ENCODE data around the gene STPG1. TPM values are rescaled to one million over a fixed set of nuclear protein-coding genes. Genes with fewer than 3 reads are reported as not detected.

The STPG1 gene
- polyA plus RNA-seq, 1 donor from 2014 or later = 0.89 TPM

- Histone ChIP-seq H3K27ac (ENCODE audit: low read length) (no peak overlapping the region), H3K27me3 (ENCODE audit: insufficient read depth, low read depth, low read length) (no peaks in the 10 kb centered on the region), H3K9ac (ENCODE audit: low read length) (no peak overlapping the region), H4K20me1 (ENCODE audit: insufficient read depth) (no peaks in the 10 kb centered on the region), H3K4me2 (ENCODE audit: low read length) (no peak overlapping the region), H3K36me3 (ENCODE audit: insufficient read depth, low read length) (no peaks in the 10 kb centered on the region), H3K4me3 (ENCODE audit: low read length) (no peak overlapping the region), H3K9me2 (ENCODE audit: insufficient read depth, low read length) (no peaks in the 10 kb centered on the region), H3K9me3 (ENCODE audit: low read length) (no peaks in the 10 kb centered on the region), H3K79me2 (replicated peaks; ENCODE audit: insufficient read depth, low read length) (no peaks in the 10 kb centered on the region), H2AFZ (ENCODE audit: low read depth, low read length) (no peak overlapping the region), H3F3A (ENCODE audit: insufficient read depth, low read length, poor library complexity, severe bottlenecking) (no peaks in the 10 kb centered on the region)
- TF ChIP-seq REST (IDR thresholded peaks at IDR 0.05; ENCODE audit: borderline replicate concordance) (no peak), SMC3 (conservative IDR thresholded peaks at IDR 0.05; ENCODE audit: poor library complexity) (no peak), EZH2 (IDR thresholded peaks at IDR 0.05; ENCODE audit: borderline replicate concordance, insufficient read depth, low read length, poor library complexity, severe bottlenecking) (no peak), POLR2AphosphoS5 (IDR thresholded peaks at IDR 0.05) (no peak), TAF1 (IDR thresholded peaks at IDR 0.05; ENCODE audit: low read depth) (no peak), MXI1 (conservative IDR thresholded peaks at IDR 0.05; ENCODE audit: poor library complexity, severe bottlenecking) (no peak), RAD21 (conservative IDR thresholded peaks at IDR 0.05) (no peak), EP300 (conservative IDR thresholded peaks at IDR 0.05; ENCODE audit: poor library complexity, severe bottlenecking) (no peak), CTCF (IDR thresholded peaks at IDR 0.05; ENCODE audit: poor library complexity, severe bottlenecking) (no peak)
Observed at GRCh38 chr1:24386241-24386640, 27.3 kb downstream of the STPG1 start.

GRCh38 chr1:24385160-24385940 is 28.2 kb downstream of the STPG1 start:
- Histone ChIP-seq H3K27ac (ENCODE audit: low read length) (no peak overlapping the region), H3K79me2 (replicated peaks; ENCODE audit: insufficient read depth, low read length) (no peaks in the 10 kb centered on the region), H3K9me3 (ENCODE audit: low read length) (no peaks in the 10 kb centered on the region), H3K9me2 (ENCODE audit: insufficient read depth, low read length) (no peaks in the 10 kb centered on the region), H3K4me3 (ENCODE audit: low read length) (no peak overlapping the region), H3K9ac (ENCODE audit: low read length) (no peak overlapping the region), H3F3A (ENCODE audit: insufficient read depth, low read length, poor library complexity, severe bottlenecking) (no peaks in the 10 kb centered on the region), H2AFZ (ENCODE audit: low read depth, low read length) (no peak overlapping the region), H3K4me2 (ENCODE audit: low read length) (no peak overlapping the region), H4K20me1 (ENCODE audit: insufficient read depth) (no peaks in the 10 kb centered on the region), H3K36me3 (ENCODE audit: insufficient read depth, low read length) (no peaks in the 10 kb centered on the region), H3K27me3 (ENCODE audit: insufficient read depth, low read depth, low read length) (no peaks in the 10 kb centered on the region)
- no peak for TF ChIP-seq REST (IDR thresholded peaks at IDR 0.05; ENCODE audit: borderline replicate concordance)
- TF ChIP-seq EZH2 (IDR thresholded peaks at IDR 0.05; ENCODE audit: borderline replicate concordance, insufficient read depth, low read length, poor library complexity, severe bottlenecking) = no peak

All from neural cell (in vitro differentiated cells).